ENCODE results near the gene CCDC3.
"Not testable (repeated sequence)": the region's sequence is repeated elsewhere in the genome, so short reads cannot be mapped to it uniquely, and the experiment has no call there.

Gene CCDC3

DNA sequence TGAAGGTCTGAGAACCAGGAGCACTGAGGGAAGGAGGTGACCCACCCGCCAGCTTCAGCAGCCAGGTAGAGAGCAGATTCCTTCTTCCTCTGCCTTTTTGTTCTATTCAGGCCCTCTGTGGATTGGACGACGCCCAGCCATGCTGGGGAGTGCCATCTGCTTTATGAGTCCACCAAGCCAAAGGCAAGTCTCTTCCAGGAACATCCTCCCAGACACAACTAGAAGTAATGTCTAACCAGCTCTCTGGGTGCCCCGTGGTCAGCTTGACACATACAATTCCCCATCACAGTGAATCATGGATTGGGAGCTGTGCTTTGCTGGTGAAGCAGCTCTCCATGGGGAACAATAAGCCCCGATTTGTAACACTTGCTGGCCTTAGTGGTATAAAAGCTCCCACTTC is 125.2 kb downstream of the CCDC3 start:
- no peak for DNase-seq

DNA sequence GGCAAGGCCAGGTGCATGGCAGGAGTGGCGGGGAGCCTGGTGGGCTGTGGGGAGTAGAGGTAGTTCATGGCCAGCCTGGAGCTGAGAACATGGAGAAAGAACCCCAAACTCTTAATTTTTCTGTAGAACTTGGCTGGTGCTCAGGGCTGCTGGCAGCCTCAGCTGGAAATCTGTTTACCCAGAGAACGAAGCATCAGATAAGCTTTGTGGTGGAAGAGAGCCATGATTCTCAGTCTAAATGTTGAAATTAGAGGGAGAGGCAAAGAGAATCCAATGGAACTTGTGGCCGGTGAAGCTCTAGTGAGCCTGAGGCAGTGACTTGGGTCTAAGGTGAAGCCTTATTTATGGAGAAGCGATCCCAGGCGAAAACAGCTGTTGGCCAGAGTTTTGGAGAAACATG is 126.4 kb downstream of the CCDC3 start:
- no peak for DNase-seq

- no peak for DNase-seq
Observed at GRCh38 chr10:12874501-12874900, 127.0 kb downstream of the CCDC3 start.

DNA sequence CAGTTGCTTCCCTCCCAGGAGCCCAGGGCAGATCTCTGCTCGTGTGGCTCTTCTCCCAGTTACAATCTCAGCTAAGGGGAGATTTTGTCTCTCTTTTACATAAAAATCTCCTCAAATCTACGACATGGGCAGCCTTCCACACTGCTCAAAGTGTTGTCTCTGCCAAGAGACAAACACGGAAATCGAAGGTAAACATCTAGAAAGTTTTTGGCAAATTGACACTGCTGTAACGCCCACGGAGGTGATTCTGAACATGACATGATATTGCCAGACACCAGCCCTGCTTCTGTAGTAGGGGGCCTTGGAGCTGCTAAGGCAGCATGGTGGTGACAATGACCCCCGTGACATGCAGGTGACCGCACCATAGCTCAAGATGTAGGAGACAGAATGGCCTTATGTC is 128.3 kb downstream of the CCDC3 start:
- no peak for DNase-seq

GRCh38 chr10:12872577-12872976 is 128.9 kb downstream of the CCDC3 start:
- DNase-seq: no peak

DNA sequence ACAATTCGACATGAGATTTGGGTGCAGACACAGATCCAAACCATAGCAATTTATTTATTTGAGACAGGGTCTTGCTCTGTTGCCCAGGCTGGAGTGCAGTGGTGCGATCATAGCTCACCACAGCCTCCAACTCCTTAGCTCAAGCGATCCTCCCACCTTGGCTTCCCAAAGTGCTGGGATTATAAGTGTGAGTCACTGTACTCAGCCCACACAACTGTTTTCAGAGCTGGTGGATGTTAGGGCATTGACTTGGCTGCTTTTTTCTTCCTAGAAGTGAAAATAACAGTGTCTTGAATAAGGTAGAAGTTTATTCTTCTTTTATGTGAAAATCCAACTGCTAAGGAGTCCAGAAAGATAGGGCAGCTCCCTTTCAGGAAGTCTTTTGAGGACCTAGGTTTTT is 132.1 kb downstream of the CCDC3 start:
- DNase-seq: no peak

GRCh38 chr10:12868229-12868628 is 133.3 kb downstream of the CCDC3 start:
- no peak for DNase-seq

GRCh38 chr10:12865515-12865914 is 136.0 kb downstream of the CCDC3 start:
- DNase-seq: not testable (repeated sequence)

DNA sequence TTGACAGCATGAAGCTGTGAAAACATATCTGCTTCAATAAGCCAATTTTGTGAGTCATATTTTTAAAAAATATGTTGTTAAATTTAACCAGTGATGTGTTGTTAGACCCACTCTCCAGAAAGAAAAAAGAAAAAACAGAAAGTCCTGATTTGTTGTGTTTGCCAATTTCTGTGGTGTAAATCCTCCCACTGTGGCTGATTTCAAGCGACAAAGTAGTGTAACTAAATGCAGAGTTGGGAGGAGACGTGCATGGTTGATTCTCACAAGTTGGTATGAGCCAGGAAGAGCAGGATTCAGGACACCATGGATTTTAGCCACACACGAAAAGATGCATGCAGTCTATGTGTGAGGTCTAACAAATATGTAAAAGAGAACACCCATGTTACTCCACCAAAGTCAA is 139.1 kb downstream of the CCDC3 start:
- no peak for DNase-seq

DNA sequence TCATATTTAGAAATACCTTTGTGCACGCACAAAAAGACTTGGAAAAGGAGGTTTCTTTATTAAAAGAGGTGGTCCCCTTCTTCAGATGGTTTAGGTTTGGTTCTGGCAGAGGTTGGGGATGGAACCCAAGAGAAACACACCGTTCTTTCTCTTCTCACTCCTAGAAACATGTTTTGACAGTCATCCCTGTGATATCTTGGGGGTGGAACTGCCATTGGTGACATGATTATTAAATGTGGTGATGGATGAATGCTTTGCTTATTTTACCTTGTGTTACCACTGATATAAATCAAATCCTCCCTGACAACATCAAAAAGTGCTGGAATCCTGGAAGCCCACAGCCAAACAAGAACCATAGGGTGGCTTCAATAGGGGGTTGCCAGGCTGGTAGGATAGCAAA is 146.5 kb downstream of the CCDC3 start:
- no peak for DNase-seq

- no peak for DNase-seq
Observed at GRCh38 chr10:12852687-12853086, 148.8 kb downstream of the CCDC3 start.

DNA sequence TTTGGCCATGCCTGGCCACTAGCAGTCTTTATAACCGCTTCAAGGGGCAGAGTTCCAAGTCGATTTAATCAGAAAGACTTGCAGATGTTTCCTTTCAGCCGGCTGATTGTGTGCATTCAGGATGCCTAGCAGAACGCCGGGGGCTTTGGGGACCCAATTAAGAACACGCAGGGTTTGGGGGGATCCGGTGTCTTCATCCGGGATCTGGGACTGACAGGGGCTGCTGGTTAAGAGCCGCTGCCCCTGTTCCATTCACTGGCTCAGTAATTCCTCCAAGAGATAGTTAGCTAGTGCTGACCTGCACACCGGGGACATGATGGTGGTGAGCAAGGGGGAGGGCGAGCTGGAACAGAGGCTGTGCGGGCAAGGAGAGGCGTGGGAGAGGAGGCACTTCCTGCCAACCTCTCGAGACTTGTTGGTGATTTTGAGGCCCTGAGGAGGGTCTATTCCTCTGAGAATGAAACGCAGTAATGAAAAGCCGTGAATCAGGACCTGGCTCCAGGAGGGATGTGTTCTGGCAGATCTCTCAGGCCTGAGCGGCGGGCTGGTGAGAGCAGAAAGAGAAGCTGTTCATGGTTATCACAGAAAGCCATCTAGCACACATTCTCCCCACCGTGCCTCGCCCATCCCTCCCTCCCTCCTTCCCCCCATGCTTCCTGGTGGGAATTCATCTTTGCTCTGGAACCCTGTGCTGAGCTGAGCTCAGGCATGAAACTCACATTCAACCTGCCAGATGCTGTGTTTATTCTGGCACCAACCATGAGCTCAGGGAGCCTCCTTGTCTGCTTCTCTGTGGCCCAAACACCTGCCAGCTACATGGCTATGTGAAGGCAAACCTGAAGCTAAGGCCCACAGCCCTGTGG is 152.0 kb downstream of the CCDC3 start:
- no peak for DNase-seq

DNA sequence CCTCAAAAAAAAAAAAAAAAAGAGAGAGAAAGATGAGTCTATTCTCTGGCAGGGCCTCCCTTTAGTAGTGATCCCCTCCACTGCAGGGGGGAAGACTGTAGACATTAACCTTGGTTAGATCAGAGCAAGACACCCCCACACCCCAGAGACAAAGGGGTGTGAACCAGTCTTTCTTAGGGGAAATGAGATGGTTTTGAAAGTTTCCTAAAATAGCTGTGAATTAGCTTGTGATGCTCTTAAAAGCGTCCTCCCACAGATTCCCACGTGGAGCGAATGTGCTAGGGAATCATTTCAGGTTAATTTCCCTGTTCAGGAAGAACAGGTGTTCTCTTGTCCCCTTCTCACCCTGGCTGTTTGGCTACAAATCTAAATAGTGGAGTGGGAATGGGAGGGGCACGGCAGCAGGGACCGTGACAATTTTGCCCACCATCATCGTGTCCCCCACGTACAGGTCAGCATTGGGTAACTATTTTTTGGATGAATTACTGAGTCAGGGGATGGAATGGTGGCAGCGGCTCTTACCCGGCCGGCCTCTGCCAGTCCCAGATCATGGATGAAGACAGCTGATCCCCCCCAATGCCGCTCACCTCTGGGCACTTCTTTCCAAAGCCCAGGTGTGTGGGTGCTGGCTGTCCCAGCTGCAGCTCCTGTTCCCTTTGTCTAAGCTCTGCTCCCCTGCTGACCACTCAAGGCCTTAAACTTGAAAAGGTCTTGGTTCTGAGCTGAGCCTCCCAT is 152.9 kb downstream of the CCDC3 start:
- no peak for DNase-seq

- DNase-seq: no peak
Observed at GRCh38 chr10:12847361-12847975, 154.0 kb downstream of the CCDC3 start.

- DNase-seq: no peak
Observed at GRCh38 chr10:12846718-12847117, 154.8 kb downstream of the CCDC3 start.
